Thyroid gland (tissue), 4 donors: Measurements from ENCODE around the gene GPM6B. TPM values are rescaled to one million over a fixed set of nuclear protein-coding genes. Genes with fewer than 3 reads are reported as not detected.

ENCODE experiments used
- DNase-seq, 2 donors: peaks; one replicate each; pipeline ENCODE4 v3.0.0-alpha.2; 2019
- H3K27ac ChIP-seq, 3 donors: fragments of 200-600 bp; sonication (generic); 1 replicate in 2 of 3; 2 replicates in 1 of 3; pipeline ENCODE4 v1.5.1; 2016 to 2019; ENCODE audit warnings: mild to moderate bottlenecking in 1 of 3, moderate library complexity in 1 of 3
- H3K27me3 ChIP-seq: fragments of 200-600 bp; sonication (generic); one replicate; pipeline ENCODE4 v1.5.1; 2019
- H3K36me3 ChIP-seq, 2 donors: fragments of 200-600 bp; sonication (generic); one replicate each; pipeline ENCODE4 v1.5.1; 2016 to 2019
- H3K4me1 ChIP-seq, 2 donors: fragments of 200-600 bp; sonication (generic); one replicate each; pipeline ENCODE4 v1.5.1; 2017 to 2019
- H3K4me3 ChIP-seq, 3 donors: fragments of 200-600 bp; sonication (generic); replicated peaks in 1 of 3; 1 replicate in 2 of 3; 2 replicates in 1 of 3; pipeline ENCODE4 v1.5.1; 2016; ENCODE audit warnings: mild to moderate bottlenecking in 1 of 3
- H3K9me3 ChIP-seq: fragments of 200-600 bp; sonication (generic); one replicate; pipeline ENCODE4 v1.5.1; 2017
- CTCF ChIP-seq, 6 experiments: fragments of 200-600 bp in 3 of 6; fragments of 450-650 bp in 3 of 6; sonication (generic) in 3 of 6; IDR thresholded peaks; one replicate each; pipeline ENCODE4 v1.5.1; 2016 to 2019; ENCODE audit warnings: antibody characterized with exemption in 6 of 6, mild to moderate bottlenecking in 2 of 6, inconsistent platforms in 1 of 6, moderate library complexity in 1 of 6
- POLR2A ChIP-seq, 2 donors: fragments of 450-650 bp; IDR thresholded peaks; one replicate each; pipeline ENCODE4 v1.6.1; 2017; ENCODE audit warnings: antibody characterized with exemption in 2 of 2, mild to moderate bottlenecking in 2 of 2, moderate library complexity in 1 of 2
- WGBS, 2 donors: methylation state at CpG; one replicate each; pipeline ENCODE4 v1.1.5; 2017; 5-methylcytosine and 5-hydroxymethylcytosine counted together
- intact Hi-C: fragments of 100-400 bp; cut with DNase I; formaldehyde crosslinking; loops from one replicate; pipeline ENCODE4 v1.15.1; 2023
- total RNA-seq, 4 donors: library from RNA; depleted of rRNA; stranded (reverse); fragments of >200 nt; gene quantifications; one replicate each; pipeline ENCODE4 v1.2.3, GENCODE V29; 2016

GPM6B gene
- total RNA-seq, 4 donors from 2014 or later: 2.3 to 9.9 (median 6.1) TPM

DNA sequence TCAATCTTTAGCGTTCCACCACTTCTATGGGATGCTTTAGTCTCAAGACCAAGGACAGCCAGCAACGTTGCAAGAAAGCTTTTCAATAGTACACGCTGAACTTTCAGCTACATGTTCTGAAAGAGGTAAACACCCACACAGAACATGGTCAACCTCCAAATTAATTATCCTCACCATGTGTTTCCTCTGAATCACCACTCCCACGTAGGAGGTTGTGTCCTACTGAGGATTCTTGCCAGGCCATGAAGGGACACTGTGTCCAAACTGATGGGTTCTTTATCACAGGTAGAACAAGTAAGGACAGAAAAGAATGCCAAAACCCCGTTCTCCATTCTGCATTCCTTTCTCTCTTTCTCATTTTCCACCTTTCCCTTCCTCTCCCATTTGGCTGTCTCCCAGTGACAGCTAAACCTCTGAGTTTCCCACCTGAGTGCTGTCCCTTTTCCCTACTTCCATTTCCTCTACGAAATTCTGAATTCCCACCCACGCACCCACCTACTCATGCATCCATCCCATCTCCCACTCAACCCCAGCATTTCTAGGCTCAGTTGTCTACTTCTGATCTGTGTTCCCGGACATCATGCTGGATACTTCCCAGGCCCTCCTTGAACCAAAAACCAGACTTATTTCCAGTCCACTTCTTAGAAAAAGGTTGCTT is 29.0 kb upstream of the GPM6B start:
- Histone ChIP-seq H3K4me3 (no peak overlapping the region), H3K27me3 (no peaks in the 10 kb centered on the region), H3K4me1 (no peaks in the 10 kb centered on the region), H3K27ac (no peak overlapping the region), H3K9me3 (no peaks in the 10 kb centered on the region), H3K36me3 (no peaks in the 10 kb centered on the region)
- 81 to 88% methylated on average over 8 of the region's 8 CpGs for WGBS, 2 donors
- TF ChIP-seq POLR2A (IDR thresholded peaks at IDR 0.05) (no peak), CTCF (IDR thresholded peaks at IDR 0.05) (no peak)
- no peak for DNase-seq
- intact Hi-C loops: no loop called here

GRCh38 chrX:13843150-13843721 is 26.3 kb upstream of the GPM6B start:
- no peak overlapping the region for H3K4me3 ChIP-seq
- no peaks in the 10 kb centered on the region for H3K27me3 ChIP-seq
- no peaks in the 10 kb centered on the region for H3K9me3 ChIP-seq
- intact Hi-C loops: no loop called here
- H3K27ac ChIP-seq: no peak overlapping the region
- no peak for TF ChIP-seq POLR2A (IDR thresholded peaks at IDR 0.05)
- TF ChIP-seq CTCF (IDR thresholded peaks at IDR 0.05): no peak
- no peaks in the 10 kb centered on the region for H3K36me3 ChIP-seq
- no peaks in the 10 kb centered on the region for H3K4me1 ChIP-seq
- no peak for DNase-seq
- WGBS, 2 donors: 90 to 100% methylated on average over 1 of the region's 1 CpG

GRCh38 chrX:13840121-13840520 is 23.2 kb upstream of the GPM6B start:
- H3K27ac ChIP-seq: no peak overlapping the region
- H3K36me3 ChIP-seq: no peaks in the 10 kb centered on the region
- no peaks in the 10 kb centered on the region for H3K4me1 ChIP-seq
- no peak for DNase-seq
- intact Hi-C loops: no loop called here
- WGBS, 2 donors: 80 to 95% methylated on average over 6 to 7 of the region's 7 CpGs
- TF ChIP-seq POLR2A (IDR thresholded peaks at IDR 0.05): no peak
- TF ChIP-seq CTCF (IDR thresholded peaks at IDR 0.05): no peak
- no peaks in the 10 kb centered on the region for H3K9me3 ChIP-seq
- H3K27me3 ChIP-seq: no peaks in the 10 kb centered on the region
- H3K4me3 ChIP-seq: no peak overlapping the region

DNA sequence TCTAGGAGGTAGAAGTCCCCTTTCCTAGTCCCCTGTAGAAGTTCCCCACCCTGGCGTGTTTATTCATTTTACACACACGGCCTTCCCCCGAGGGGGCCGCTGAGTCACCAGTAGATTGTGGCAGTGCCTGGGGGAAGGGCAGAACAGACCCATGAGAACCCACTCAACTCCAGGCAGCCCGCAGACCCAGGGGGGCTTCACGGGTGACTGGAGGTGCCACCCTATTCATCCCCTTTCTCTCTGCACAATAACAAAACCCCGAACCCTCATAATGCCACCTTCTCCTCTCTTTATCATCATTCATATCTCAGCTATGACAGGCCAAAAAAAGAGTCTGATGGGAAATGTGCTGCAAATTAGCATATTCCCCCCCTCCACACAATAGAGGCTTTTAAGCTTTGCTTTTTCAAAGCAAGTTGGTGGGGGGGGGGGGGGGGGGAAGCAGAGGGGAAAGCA is 20.4 kb upstream of the GPM6B start:
- no peaks in the 10 kb centered on the region for H3K9me3 ChIP-seq
- H3K36me3 ChIP-seq: no peaks in the 10 kb centered on the region
- H3K27ac ChIP-seq: no peak overlapping the region
- WGBS, 2 donors: 40 to 55% methylated on average over 7 of the region's 7 CpGs
- DNase-seq: no peak
- intact Hi-C loops: no loop called here
- H3K4me1 ChIP-seq: no peaks in the 10 kb centered on the region
- H3K27me3 ChIP-seq: no peaks in the 10 kb centered on the region
- TF ChIP-seq CTCF (IDR thresholded peaks at IDR 0.05): no peak
- TF ChIP-seq POLR2A (IDR thresholded peaks at IDR 0.05): no peak
- no peak overlapping the region for H3K4me3 ChIP-seq

DNA sequence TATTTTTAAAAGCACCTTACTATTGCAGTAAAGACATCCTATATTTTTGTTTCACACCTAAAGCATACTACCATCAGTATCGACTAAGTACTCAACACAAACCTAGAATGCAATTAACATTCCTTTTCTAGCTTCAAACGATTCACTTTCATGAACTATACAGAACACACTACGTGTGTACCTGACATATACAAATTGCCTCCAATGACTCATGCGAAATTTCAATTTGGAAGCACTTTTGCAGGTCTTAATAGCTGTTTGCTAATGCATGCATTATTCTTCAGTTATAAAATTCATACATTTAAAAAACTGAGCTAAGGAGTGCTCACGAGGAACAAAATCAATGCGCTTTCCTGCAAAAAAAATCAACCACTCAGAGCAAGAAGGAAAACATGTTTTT is 19.7 kb upstream of the GPM6B start:
- H3K27me3 ChIP-seq: no peaks in the 10 kb centered on the region

More for the DNA sequence above, 19.7 kb upstream of the GPM6B start:
- Histone ChIP-seq H3K27ac (no peak overlapping the region), H3K4me1 (no peaks in the 10 kb centered on the region), H3K9me3 (no peaks in the 10 kb centered on the region), H3K36me3 (no peaks in the 10 kb centered on the region), H3K4me3 (no peak overlapping the region)
- intact Hi-C loops: no loop called here
- DNase-seq: no peak
- no peak for TF ChIP-seq CTCF (IDR thresholded peaks at IDR 0.05)
- TF ChIP-seq POLR2A (IDR thresholded peaks at IDR 0.05): no peak
- WGBS, 2 donors: 78 to 82% methylated on average over 6 of the region's 6 CpGs
